Measurements from ENCODE around the gene THBS4. TPM values are rescaled to one million over a fixed set of nuclear protein-coding genes. Genes with fewer than 3 reads are reported as not detected.
A peak's percentile ranks its signal among the peaks of the same experiment; 100 is the strongest.

THBS4 gene
- total and polyA plus RNA-seq, 9 of the 15 experiments (the other 6 are each of a cell fraction or from before 2014, with no cell fraction given): 0.07 to 0.08 TPM; not detected in 7

DNA sequence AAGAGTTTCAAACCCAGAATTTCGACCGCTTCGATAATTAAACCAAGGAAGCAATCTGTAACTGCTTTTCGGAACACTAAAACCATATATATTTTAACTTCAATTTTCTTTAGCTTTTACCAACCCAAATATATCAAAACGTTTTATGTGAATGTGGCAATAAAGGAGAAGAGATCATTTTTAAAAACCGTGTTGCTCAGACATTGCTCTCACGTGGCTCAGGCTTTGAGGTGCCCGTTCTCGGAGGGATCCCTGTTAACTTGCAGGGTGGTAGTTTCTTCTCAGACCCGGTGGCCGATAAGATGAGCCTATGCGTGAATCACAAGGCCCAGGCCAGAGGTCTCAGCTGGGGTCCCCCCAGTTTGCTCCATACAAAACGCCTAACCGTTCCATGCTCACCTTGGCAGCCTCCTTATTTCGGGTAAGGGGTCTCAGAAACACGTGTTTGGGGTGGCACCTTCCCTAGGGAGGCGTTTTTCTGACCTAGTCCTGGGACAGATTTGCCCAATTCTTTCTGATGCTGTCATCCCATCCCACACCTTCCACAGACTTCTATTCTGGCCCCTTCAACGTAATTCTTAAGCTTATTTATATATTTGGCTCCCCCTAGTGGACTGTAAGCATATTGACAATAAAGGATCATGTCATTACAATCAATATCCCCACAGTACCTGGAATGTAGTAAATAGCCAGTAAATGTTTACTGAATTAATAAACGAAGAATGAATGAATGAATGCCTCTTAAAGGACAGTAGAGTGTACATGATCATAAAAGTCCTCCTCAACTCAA is 48.1 kb downstream of the THBS4 start (continued):
- TF ChIP-seq GMEB1 (CRISPR knock-in tag; IDR thresholded peaks at IDR 0.05) (no peak), BACH1 (tag; IDR thresholded peaks at IDR 0.05) (no peak), CHD4 (IDR thresholded peaks at IDR 0.05; ENCODE audit: insufficient read depth, insufficient replicate concordance, low read depth, low read length, poor library complexity, severe bottlenecking) (no peak), ARID3A (IDR thresholded peaks at IDR 0.05; ENCODE audit: borderline replicate concordance, low read depth, low read length) (peak; percentile 82), ZFP30 (CRISPR knock-in tag; IDR thresholded peaks at IDR 0.05; ENCODE audit: borderline replicate concordance) (no peak), FOXK2 (conservative IDR thresholded peaks at IDR 0.05 in 1 of 2, IDR thresholded peaks at IDR 0.05 in 1 of 2; ENCODE audit: low read depth in 2 of 2) (peak; percentile 90 to 92), REST (IDR thresholded peaks at IDR 0.05; ENCODE audit: borderline replicate concordance) (peak; percentile 31; the same call in 1 of the 2 replicates), REST (CRISPR knock-in tag; IDR thresholded peaks at IDR 0.05; ENCODE audit: low read depth) (no peak), WHSC1 (IDR thresholded peaks at IDR 0.05; ENCODE audit: low read length) (no peak)
- TF ChIP-seq, protein P1, sequence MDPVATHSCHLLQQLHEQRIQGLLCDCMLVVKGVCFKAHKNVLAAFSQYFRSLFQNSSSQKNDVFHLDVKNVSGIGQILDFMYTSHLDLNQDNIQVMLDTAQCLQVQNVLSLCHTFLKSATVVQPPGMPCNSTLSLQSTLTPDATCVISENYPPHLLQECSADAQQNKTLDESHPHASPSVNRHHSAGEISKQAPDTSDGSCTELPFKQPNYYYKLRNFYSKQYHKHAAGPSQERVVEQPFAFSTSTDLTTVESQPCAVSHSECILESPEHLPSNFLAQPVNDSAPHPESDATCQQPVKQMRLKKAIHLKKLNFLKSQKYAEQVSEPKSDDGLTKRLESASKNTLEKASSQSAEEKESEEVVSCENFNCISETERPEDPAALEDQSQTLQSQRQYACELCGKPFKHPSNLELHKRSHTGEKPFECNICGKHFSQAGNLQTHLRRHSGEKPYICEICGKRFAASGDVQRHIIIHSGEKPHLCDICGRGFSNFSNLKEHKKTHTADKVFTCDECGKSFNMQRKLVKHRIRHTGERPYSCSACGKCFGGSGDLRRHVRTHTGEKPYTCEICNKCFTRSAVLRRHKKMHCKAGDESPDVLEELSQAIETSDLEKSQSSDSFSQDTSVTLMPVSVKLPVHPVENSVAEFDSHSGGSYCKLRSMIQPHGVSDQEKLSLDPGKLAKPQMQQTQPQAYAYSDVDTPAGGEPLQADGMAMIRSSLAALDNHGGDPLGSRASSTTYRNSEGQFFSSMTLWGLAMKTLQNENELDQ (CRISPR knock-in tag; IDR thresholded peaks at IDR 0.05; ENCODE audit: borderline replicate concordance): no peak
